GM18861 (cell line): ENCODE data around the gene NCAM2.

ENCODE experiments used
- ATAC-seq: cut with Tn5 transposase; IDR thresholded peaks from one replicate; pipeline ENCODE4 v1.9.1; 2021; ENCODE audit not compliant: unreplicated experiment

Gene NCAM2

DNA sequence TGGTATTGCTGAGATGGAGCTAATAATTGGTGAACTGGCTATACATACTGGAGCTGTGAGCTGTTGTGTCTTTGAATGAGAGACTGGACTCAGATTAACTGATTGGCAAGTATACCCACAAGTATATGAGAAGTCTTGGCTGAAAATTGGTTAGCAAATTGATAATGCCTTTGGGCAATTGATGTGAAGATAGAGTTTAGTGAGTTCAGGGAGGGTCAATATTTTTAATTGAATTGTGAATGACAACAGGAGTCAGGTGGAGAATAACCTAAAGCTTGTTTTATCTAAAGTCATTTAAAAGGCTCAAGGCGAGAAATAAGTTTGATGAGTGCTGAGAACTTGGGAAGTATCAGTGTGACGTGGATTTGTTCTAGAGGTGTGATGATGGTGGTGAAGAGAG lies 27.5 kb downstream of the NCAM2 start:
- ATAC-seq = no peak

DNA sequence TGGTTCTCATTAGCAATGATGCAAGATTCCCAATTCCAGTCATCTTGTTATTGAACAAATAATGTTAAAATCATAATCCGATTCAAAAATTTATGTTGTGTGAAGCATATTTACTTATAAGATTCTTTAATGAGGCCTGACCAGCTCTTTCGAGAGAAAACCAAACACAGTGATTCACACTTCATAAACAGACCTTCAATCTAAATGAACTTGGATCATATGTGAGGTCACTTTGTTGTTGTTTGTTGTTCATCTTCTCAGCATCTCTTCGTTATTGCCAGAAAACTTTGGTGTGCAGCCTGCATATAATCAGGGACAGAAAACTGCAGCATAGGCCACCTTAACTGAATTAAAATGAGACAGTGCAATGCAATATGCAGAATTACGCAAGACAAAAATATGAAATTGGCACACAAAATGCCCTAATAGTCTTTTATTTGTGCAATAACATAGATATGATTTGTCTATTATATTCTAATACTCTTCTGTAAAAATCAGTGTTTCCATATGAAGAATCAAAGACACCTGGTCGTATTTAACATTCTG lies 30.1 kb downstream of the NCAM2 start:
- ATAC-seq = no peak

DNA sequence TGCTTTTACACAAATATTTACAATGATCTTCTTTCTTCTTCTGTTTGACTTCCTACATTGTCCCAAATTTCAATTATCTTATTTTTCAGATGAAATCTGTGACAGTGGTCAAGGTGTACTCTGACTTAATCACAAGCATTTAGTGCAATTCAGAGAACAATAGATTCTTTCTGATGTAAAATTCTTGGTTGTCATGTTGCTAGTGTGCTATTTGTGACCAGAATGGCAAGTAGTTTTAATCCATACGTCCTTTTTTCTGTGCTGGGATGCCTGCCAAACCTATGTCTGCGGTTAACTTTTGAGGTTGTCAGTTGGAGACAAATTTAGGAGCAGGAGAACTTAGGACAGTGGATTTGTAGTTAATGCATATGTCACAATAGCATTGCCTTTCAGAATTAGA lies 31.0 kb downstream of the NCAM2 start:
- no peak for ATAC-seq

GRCh38 chr21:21030311-21030710 lies 32.1 kb downstream of the NCAM2 start:
- ATAC-seq = no peak

GRCh38 chr21:21034036-21034435 lies 35.8 kb downstream of the NCAM2 start:
- ATAC-seq = no peak

GRCh38 chr21:21039624-21040170 lies 41.5 kb downstream of the NCAM2 start:
- ATAC-seq = no peak

- ATAC-seq = no peak
These were observed 47.3 kb downstream of the NCAM2 start for GRCh38 chr21:21045518-21045917.

GRCh38 chr21:21046063-21046462 lies 47.9 kb downstream of the NCAM2 start:
- no peak for ATAC-seq

- ATAC-seq = no peak
These were observed 53.2 kb downstream of the NCAM2 start for GRCh38 chr21:21051109-21052055.

DNA sequence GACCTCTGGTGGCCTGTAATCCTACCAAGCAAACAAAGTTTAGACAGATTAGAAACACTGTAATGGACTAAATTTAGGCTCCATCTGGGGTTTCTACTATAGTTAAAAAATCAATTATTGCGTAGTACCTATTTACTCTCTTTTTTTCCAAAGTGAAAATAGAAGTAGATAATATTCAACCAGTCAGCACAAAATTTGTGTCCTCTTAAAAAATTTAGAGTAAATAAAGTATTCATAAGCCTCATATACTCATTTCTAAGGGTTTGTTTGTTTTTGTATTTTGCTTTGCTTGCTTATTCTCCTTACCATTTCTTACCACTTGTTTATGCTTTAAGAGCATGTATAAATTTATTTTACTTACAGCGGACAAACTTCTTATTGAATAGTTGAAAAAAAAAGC lies 54.5 kb downstream of the NCAM2 start:
- ATAC-seq = no peak

GRCh38 chr21:21057349-21058062 lies 59.3 kb downstream of the NCAM2 start:
- ATAC-seq = no peak

GRCh38 chr21:21063828-21064227 lies 65.6 kb downstream of the NCAM2 start:
- no peak for ATAC-seq

- no peak for ATAC-seq
These were observed 66.1 kb downstream of the NCAM2 start for GRCh38 chr21:21064353-21064752.

DNA sequence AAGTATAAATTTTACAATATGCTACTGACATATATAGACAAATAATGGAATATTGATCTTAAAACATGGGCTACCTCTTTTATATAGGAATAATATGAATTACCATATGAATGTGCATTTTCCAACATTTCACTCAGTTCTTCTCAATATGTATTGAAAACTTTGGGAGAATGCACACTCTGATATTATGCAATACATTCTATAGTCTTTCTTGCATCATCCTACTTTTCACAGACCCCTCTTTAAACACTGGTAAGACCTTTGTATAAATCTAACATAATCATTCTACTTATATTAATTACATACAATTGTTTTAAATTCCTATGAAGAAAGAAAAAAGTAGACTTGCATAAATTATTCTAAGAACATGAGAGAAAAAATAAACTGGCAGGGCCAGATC lies 69.2 kb downstream of the NCAM2 start:
- ATAC-seq = no peak

DNA sequence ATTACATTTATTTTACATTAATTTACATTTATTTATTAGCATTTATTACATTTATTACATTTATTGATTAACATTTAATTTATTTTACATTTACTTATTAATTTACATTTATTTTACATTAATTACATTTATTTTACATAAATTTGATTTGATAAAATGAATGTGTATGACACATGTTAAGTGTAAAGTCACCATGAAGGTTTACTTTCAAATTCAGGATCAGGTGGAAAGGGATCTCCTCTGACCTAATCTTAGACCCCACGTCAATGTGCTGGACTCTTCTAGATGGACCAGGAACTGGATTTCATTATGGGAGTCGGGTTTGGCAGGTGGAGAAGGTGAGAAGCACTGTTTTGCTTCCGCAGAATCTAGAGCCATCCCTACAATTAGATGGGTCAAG lies 76.1 kb downstream of the NCAM2 start:
- ATAC-seq = no peak

DNA sequence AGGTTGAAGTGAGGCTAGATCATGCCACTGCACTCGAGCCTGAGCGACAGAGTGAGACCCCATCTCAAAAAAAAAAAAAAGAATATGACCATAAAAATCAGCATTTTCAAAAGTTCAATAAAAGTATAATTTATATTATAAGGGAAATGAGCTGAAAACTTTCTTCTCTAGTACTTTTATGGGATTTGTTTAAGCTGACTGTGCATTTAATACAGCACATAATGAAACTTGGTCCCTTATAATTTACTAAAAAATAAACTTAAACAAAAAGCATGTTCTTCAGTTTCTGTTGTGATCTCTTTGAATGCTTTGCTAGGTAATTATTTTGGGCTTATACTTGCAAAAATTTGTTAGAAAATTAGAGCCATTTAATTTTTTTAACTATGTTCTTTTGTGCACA lies 77.8 kb downstream of the NCAM2 start:
- ATAC-seq = no peak

DNA sequence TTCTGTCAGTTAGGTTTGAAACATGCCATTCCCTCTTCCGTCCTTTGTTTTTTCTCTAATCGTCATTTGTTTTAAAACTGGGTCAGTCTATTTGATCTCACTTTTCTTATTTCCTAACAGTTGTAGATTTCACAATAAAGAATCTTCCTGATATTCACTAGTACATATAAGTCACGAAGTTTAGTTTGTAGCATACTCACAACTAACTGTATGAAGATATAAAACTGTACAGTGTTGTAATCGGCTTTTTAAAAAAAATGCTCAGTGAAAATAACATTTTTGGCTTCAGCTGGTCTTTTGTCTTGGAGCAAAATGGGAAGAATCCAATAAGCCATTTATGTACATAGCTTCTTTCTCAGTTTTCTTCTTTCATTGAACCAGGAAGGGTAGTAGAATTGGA lies 78.3 kb downstream of the NCAM2 start:
- no peak for ATAC-seq

- no peak for ATAC-seq
These were observed 81.4 kb downstream of the NCAM2 start for GRCh38 chr21:21079646-21080045.

GRCh38 chr21:21084179-21084578 lies 86.0 kb downstream of the NCAM2 start:
- ATAC-seq = no peak

GRCh38 chr21:21085206-21085605 lies 87.0 kb downstream of the NCAM2 start:
- no peak for ATAC-seq

DNA sequence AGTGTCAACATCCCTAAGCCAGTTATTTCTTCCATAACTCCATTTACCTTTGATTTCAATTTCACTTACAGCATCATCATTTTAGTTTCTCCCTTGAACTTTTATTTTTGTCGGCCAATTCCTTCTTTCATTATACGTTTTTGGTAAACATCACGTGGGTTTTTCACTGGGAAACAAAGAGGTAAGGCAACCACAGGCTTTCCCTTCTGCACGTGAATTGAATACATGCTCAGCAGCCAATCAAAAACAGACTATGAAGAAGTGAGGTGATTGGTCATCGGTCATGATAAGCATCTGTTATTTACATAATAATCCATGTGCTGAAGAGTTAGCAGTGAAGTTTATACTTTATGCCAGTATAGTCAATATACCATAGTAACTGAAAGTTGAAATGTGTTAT lies 98.7 kb downstream of the NCAM2 start:
- no peak for ATAC-seq

- ATAC-seq = no peak
These were observed 99.3 kb downstream of the NCAM2 start for GRCh38 chr21:21097466-21097865.
